Lung (tissue), 12 donors: ENCODE results near the gene HS6ST2. TPM values are rescaled to one million over a fixed set of nuclear protein-coding genes. Genes with fewer than 3 reads are reported as not detected.

Source experiments
- ATAC-seq: fragments of 200-7000 bp; cut with Tn5 transposase; one replicate; pipeline ENCODE4 v1.9.1; 2020; ENCODE audit warnings: moderate number of reproducible peaks; ENCODE audit not compliant: insufficient read depth, low FRiP score
- DNase-seq, 3 donors: peaks; one replicate each; pipeline ENCODE4 v3.0.0-alpha.2; 2013 to 2017
- H3K27ac ChIP-seq, 2 donors: one replicate each; pipeline ENCODE4 v1.5.1; 2013; ENCODE audit warnings: mild to moderate bottlenecking in 2 of 2, moderate library complexity in 2 of 2, control low read depth in 1 of 2, inconsistent platforms in 1 of 2, low read depth in 1 of 2, low read length in 1 of 2
- H3K27me3 ChIP-seq, 3 donors: one replicate each; pipeline ENCODE4 v1.5.1; 2013; ENCODE audit warnings: low read length in 2 of 3; ENCODE audit not compliant: control insufficient read depth in 3 of 3, insufficient read depth in 3 of 3
- H3K36me3 ChIP-seq, 4 donors: one replicate each; pipeline ENCODE4 v1.5.1; 2013; ENCODE audit warnings: low read length in 4 of 4, mild to moderate bottlenecking in 1 of 4, moderate library complexity in 1 of 4; ENCODE audit not compliant: control insufficient read depth in 4 of 4, insufficient read depth in 4 of 4
- H3K4me1 ChIP-seq, 5 donors: one replicate each; pipeline ENCODE4 v1.5.1; 2013; ENCODE audit warnings: low read length in 5 of 5, mild to moderate bottlenecking in 2 of 5, moderate library complexity in 1 of 5; ENCODE audit not compliant: control insufficient read depth in 5 of 5, insufficient read depth in 5 of 5
- H3K4me3 ChIP-seq: one replicate; pipeline ENCODE4 v1.5.1; 2013; ENCODE audit warnings: mild to moderate bottlenecking, control low read depth, moderate library complexity
- H3K9ac ChIP-seq, 2 donors: one replicate each; pipeline ENCODE4 v1.5.1; 2013; ENCODE audit warnings: low read length in 2 of 2, control low read depth in 1 of 2; ENCODE audit not compliant: insufficient read depth in 1 of 2
- H3K9me3 ChIP-seq, 4 donors: one replicate each; pipeline ENCODE4 v1.5.1; 2013; ENCODE audit warnings: low read length in 3 of 4, mild to moderate bottlenecking in 1 of 4, moderate library complexity in 1 of 4; ENCODE audit not compliant: control insufficient read depth in 4 of 4, insufficient read depth in 3 of 4
- CTCF ChIP-seq: IDR thresholded peaks from 2 replicates; pipeline ENCODE4 v1.5.1; 2012; ENCODE audit warnings: mild to moderate bottlenecking; ENCODE audit errors: control extremely low read depth, extremely low read depth
- WGBS, 2 donors: extraction: QIAGEN DNeasy Blood & Tissue Kit; methylation state at CpG; one replicate each; pipeline ENCODE4 v1.1.7; 2013; 5-methylcytosine and 5-hydroxymethylcytosine counted together
- polyA plus RNA-seq, 2 donors: library from polyadenylated mRNA; stranded (reverse); fragments of 200-250 nt; gene quantifications; one replicate each; pipeline ENCODE4 v1.2.1, GENCODE V29; 2013
- total RNA-seq, 2 donors: library from RNA; depleted of rRNA in 1 of 2; stranded (reverse); fragments of >200 nt in 1 of 2; gene quantifications; one replicate each; pipeline ENCODE4 v1.2.1, GENCODE V29; 2014 to 2021
- donor health status: control.
- donor health status: control.
- donor health status: Bipolar disorder and iron deficiency.
- donor health status: healthy.
- donor health status: DM: yes; HTN: yes; CAD: no.

Gene HS6ST2
- total and polyA plus RNA-seq, 4 donors: 0.28 to 14.3 (median 2.2) TPM

- Histone ChIP-seq H3K36me3 (no peaks in the 10 kb centered on the region), H3K4me1 (no peaks in the 10 kb centered on the region), H3K27ac (no peak overlapping the region), H3K9ac (no peak overlapping the region), H3K4me3 (peak overlapping the region; percentile 3), H3K9me3 (no peaks in the 10 kb centered on the region), H3K27me3 (peaks cover 0 to 25% (median 10%) of the 10 kb centered on the region in 3 donors)
- no peak for ATAC-seq
- no peak for DNase-seq
- TF ChIP-seq CTCF: no peak
- 61 to 66% methylated on average over 3 of the region's 3 CpGs for WGBS, 2 donors
These were observed 207.3 kb downstream of the HS6ST2 start for GRCh38 chrX:132751063-132751690.

DNA sequence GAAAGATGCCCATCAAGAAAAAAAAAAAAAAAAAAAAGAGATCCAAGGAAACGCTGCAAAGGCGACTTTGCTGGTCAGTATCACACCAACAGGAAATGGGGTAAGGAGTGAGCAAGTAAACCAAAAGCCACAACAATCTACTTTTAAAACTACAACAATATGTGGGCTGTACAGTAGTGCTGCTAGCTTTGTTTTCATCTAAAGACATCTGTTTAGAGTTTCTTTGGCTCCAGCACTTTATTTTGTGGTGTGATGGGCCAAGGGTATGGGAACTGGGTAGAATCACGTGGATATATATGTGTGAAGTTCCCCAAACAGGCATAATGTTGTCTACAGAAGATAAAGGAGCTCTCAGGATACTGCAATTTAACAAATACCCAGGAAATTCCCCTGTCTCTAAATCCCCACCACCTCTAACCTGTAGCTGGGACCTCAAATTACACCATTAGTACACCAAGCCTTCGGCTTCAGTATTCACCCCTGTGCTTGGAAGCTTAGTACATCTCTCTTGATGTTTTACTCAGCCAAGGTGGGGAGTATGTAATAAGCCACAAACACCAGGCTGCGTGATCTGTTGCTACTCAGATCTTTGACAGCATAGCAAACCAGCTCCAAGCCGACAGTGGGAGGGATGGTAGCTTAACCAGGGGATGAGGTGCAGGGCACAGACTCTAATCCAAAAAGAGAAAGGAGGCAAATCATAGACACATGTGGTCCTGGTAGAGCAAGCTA, 207.9 kb downstream of the HS6ST2 start:
- Histone ChIP-seq H3K9me3 (no peaks in the 10 kb centered on the region), H3K36me3 (no peaks in the 10 kb centered on the region), H3K27ac (no peak overlapping the region), H3K4me1 (no peaks in the 10 kb centered on the region), H3K9ac (no peak overlapping the region), H3K4me3 (no peak overlapping the region), H3K27me3 (peaks cover 0 to 29% (median 9%) of the 10 kb centered on the region in 3 donors)
- WGBS, 2 donors: 62 to 65% methylated on average over 6 of the region's 6 CpGs
- no peak for ATAC-seq
- no peak for TF ChIP-seq CTCF
- no peak for DNase-seq

- 56 to 75% methylated on average over 3 of the region's 3 CpGs for WGBS, 2 donors
- Histone ChIP-seq H3K9me3 (no peaks in the 10 kb centered on the region), H3K9ac (no peak overlapping the region), H3K4me3 (no peak overlapping the region), H3K27ac (no peak overlapping the region), H3K4me1 (no peaks in the 10 kb centered on the region), H3K36me3 (no peaks in the 10 kb centered on the region), H3K27me3 (peaks cover 0 to 31% (median 6%) of the 10 kb centered on the region in 3 donors)
- DNase-seq (no peak), ATAC-seq (no peak)
- TF ChIP-seq CTCF: no peak
These were observed 209.0 kb downstream of the HS6ST2 start for GRCh38 chrX:132749406-132749805.
